ENCODE results near the gene MYOM1. TPM values are rescaled to one million over a fixed set of nuclear protein-coding genes. Genes with fewer than 3 reads are reported as not detected.

Gene MYOM1
- total RNA-seq, 1 donor from 2014 or later, result 1.4 TPM

DNA sequence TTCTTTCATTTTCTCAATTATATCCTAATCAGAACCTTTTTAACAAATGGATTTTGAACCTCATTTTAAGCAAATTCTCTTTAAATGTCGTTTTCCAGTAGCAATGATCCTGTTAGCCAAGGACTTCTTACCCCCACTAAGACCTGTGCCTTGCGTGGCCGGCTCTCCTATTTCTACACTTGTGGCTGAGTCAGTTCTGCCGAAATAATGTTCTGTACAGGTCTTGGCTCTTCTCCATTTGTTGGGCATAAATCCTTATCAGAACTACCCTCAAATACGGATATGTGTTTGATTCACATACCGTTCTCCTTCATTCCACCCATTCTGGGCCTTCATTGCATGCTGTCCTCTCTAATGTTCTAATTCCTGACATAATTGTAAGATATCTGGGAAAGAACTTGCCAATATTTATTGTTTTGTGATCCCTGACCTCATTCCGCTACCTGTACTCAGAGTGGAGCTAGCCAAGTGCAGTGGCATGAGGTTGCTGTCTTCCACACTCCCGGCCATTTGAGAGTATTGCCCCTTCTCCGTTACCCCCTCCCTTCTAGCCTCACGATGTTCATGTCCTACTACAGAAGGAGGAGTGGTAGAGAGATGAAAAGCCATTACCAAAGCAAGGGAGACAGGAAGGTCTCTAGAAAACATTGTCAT lies 78.7 kb downstream of the MYOM1 start:
- no peaks in the 10 kb centered on the region for H3K4me1 Mint-ChIP-seq (ENCODE audit: low read depth)
- no peak overlapping the region for H3K4me3 Mint-ChIP-seq
- H3K27me3 Mint-ChIP-seq (ENCODE audit: insufficient read depth), result peaks cover 17% of the 10 kb centered on the region
- intact Hi-C loops (cut with micrococcal nuclease), result no loop called here
- peaks cover 8% of the 10 kb centered on the region for H3K9me3 Mint-ChIP-seq
- H3K36me3 Mint-ChIP-seq (ENCODE audit: low read depth), result peaks cover 3% of the 10 kb centered on the region
- DNase-seq (ENCODE audit: low spot score), result no peak
- no peak overlapping the region for H3K27ac Mint-ChIP-seq

DNA sequence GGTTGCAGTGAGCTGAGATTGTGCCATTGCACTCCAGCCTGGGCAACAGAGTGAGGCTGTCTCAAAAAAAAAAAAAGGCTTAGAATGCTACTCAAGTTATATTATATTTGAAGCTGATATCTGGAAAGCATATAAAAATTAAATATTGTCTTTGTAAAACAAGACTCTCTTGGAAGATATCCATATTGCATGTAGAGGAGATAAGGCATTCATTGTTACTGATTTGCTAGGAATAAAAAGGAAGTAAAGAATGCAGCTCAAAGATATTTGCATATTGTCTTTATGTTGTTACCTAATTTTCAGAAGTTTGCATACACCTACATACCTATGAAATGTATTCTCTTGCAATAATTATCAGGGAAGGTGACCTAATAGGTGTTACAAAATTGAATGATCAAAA lies 79.4 kb downstream of the MYOM1 start:
- DNase-seq (ENCODE audit: low spot score), result no peak
- Mint-ChIP-seq H3K27ac (no peak overlapping the region), H3K36me3 (ENCODE audit: low read depth) (peaks cover 3% of the 10 kb centered on the region), H3K4me3 (no peak overlapping the region), H3K27me3 (ENCODE audit: insufficient read depth) (peaks cover 12% of the 10 kb centered on the region), H3K4me1 (ENCODE audit: low read depth) (no peaks in the 10 kb centered on the region), H3K9me3 (peaks cover 8% of the 10 kb centered on the region)
- intact Hi-C loops (cut with micrococcal nuclease), result no loop called here

DNA sequence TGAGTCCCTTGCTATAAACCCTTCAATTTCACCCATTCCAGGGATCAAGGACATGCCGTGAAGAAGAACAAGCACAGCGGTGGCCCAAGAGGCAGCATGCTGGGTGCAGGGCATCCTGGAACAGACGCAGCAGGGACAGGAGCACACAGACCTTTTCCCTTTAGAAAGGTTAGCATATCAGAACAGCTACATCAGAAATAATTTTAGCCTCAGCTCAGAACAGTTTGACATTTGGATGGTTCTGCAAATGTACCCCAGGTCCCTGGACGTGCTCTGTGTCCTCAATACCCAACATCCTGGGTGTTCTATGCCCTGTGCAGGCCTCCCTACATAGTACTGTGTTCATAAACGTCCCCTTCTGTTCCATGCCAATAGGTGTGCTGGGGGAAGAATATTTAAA lies 80.4 kb downstream of the MYOM1 start:
- Mint-ChIP-seq H3K27ac (no peak overlapping the region), H3K27me3 (ENCODE audit: insufficient read depth) (peaks cover 12% of the 10 kb centered on the region), H3K4me1 (ENCODE audit: low read depth) (no peaks in the 10 kb centered on the region), H3K36me3 (ENCODE audit: low read depth) (peaks cover 3% of the 10 kb centered on the region), H3K9me3 (peaks cover 8% of the 10 kb centered on the region), H3K4me3 (no peak overlapping the region)
- intact Hi-C loops (cut with micrococcal nuclease), result no loop called here
- DNase-seq (ENCODE audit: low spot score), result no peak

DNA sequence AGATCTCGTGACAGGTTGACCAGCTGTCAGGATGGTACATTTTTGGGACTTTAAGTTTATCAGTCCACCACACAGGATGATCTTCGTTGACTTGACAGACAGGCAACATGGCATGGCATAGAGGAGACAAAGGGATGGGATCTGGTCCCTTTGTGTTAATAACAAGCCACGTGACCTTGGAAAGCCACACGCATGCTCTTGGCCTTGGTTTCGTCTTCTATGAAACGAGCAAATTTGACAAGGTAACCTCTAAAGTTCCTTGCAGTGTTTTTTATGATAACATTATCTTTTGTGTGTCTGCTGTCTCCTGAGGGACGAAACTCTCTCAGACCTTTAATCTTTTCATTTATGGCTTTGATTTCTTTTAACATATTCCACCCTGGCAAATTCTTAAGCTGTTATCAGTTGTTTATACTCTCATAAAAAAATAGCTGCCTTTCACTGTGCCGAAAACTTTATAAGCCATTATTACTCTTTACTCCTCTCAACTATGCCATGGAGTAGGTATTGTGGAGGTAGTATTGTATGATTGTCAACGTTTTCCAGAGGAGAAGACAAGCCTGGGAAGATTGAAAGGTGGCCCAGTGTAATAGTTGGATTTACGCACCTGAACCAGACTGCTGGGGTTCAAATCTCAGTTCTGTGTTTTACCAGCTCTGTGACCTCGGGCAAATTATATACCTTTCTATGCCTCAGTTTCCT lies 81.3 kb downstream of the MYOM1 start:
- intact Hi-C loops (cut with micrococcal nuclease), result no loop called here
- no peak overlapping the region for H3K27ac Mint-ChIP-seq
- DNase-seq (ENCODE audit: low spot score), result no peak
- H3K4me1 Mint-ChIP-seq (ENCODE audit: low read depth), result no peaks in the 10 kb centered on the region
- no peak overlapping the region for H3K4me3 Mint-ChIP-seq
- peaks cover 12% of the 10 kb centered on the region for H3K27me3 Mint-ChIP-seq (ENCODE audit: insufficient read depth)
- H3K9me3 Mint-ChIP-seq, result peaks cover 8% of the 10 kb centered on the region
- peaks cover 3% of the 10 kb centered on the region for H3K36me3 Mint-ChIP-seq (ENCODE audit: low read depth)

DNA sequence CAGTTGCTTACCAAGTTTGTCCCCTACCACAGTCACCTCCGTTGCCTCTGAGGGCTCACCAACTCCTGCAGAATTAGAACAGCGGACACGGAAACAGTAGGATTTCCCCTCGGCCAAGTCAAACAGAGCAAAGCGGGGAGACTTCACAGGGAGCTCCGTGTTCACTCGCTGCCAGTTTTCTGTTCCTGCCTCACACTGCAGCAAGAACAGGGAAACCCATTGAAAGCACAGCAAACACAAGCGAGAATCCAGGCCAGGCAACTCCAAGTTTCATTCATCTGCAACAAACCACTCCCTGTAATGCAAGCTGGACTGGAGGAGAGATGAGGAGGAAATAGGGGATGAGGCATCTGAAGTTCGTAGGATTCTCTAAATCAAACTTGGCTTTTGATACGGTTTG lies 84.2 kb downstream of the MYOM1 start:
- Mint-ChIP-seq H3K4me1 (ENCODE audit: low read depth) (no peaks in the 10 kb centered on the region), H3K36me3 (ENCODE audit: low read depth) (no peaks in the 10 kb centered on the region), H3K4me3 (no peak overlapping the region), H3K27ac (no peak overlapping the region), H3K27me3 (ENCODE audit: insufficient read depth) (peaks cover 5% of the 10 kb centered on the region), H3K9me3 (no peaks in the 10 kb centered on the region)
- intact Hi-C loops (cut with micrococcal nuclease), result no loop called here
- no peak for DNase-seq (ENCODE audit: low spot score)

DNA sequence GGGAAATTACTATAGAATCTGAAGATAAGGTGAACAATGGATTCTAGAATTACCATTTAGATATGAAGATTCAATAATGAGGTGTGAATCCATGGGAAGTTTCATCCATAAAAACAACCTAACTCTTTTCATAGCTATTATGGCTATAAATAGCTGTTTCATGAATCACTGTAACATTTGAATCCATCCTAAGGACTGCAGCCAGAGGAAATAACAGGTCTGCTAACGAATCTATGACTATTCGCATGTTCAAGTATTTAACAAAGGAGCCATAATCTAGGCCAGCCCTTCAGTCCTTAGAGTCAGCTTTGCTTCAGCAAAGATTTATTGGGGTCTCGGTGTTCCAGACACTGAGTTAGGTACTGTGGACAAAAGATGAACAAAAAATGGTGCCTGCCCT lies 87.1 kb downstream of the MYOM1 start:
- peaks cover 2% of the 10 kb centered on the region for H3K36me3 Mint-ChIP-seq (ENCODE audit: low read depth)
- H3K9me3 Mint-ChIP-seq, result no peaks in the 10 kb centered on the region
- intact Hi-C loops (cut with micrococcal nuclease), result no loop called here
- H3K4me3 Mint-ChIP-seq, result no peak overlapping the region
- H3K4me1 Mint-ChIP-seq (ENCODE audit: low read depth), result peaks cover 10% of the 10 kb centered on the region
- peaks cover 3% of the 10 kb centered on the region for H3K27me3 Mint-ChIP-seq (ENCODE audit: insufficient read depth)
- DNase-seq (ENCODE audit: low spot score), result no peak
- H3K27ac Mint-ChIP-seq, result no peak overlapping the region

DNA sequence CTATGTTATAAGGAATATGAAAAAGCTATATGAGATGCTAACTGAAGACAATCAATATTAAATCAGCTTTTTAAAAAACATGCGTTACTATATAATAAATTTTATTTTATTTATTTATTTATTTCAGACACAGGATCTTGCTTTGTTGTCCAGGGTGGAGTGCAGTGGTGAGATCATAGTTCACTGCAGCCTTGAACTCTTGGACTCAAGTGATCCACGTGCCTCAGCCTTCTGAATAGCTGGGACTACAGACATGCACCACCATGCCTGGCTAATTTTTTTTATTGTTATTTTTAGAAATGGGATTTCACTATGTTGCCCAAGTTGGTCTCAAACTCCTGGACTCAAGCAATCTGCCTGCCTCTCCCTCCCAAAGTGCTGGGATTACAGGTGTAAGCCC lies 89.4 kb downstream of the MYOM1 start:
- Mint-ChIP-seq H3K4me1 (ENCODE audit: low read depth) (peaks cover 10% of the 10 kb centered on the region), H3K27me3 (ENCODE audit: insufficient read depth) (peaks cover 3% of the 10 kb centered on the region), H3K4me3 (no peak overlapping the region), H3K36me3 (ENCODE audit: low read depth) (peaks cover 4% of the 10 kb centered on the region), H3K27ac (no peak overlapping the region), H3K9me3 (no peaks in the 10 kb centered on the region)
- DNase-seq (ENCODE audit: low spot score), result no peak
- intact Hi-C loops (cut with micrococcal nuclease), result no loop called here

DNA sequence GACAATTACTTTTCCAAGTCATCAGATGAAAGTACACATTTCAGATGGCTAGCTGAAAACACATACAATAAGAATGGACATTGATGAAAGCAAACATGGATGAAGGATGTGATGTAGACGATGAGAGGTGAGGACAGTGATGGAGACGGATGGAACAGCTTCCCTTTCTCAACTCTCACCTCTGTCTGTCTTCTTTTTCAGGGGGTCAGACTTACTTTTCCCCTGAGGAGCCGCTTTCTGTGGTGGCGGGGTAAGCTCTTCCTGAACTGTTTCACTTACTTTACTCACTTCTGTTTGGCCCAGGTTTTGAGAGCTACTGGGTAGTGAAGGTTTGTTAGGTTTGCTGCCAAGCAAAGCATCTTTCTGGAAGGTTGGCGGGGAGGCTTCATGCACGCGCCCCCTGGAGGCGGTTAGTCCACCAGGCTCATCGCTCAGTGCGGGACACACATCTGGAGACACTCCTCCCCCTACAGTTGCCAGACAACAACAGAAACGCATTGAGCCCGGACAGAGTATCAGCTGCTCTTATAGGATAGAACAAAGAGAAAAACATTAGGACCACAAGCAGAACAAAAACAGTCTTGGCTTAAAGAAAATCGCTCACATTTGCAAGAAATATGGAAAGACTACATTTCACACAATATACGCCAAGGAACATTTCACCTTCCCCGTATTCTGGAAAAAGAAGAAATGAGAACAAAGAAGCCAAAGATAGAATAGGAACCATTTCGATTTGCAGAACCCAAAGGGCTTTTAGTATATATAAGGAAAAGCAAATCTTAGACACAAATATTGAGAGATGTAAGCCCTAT lies 90.5 kb downstream of the MYOM1 start:
- no peaks in the 10 kb centered on the region for H3K9me3 Mint-ChIP-seq
- H3K4me1 Mint-ChIP-seq (ENCODE audit: low read depth), result peaks cover 10% of the 10 kb centered on the region
- no peak overlapping the region for H3K4me3 Mint-ChIP-seq
- intact Hi-C loops (cut with micrococcal nuclease), result loop anchor here (1.0 to 2.0 kb wide), 7 partner anchors 20 to 197 kb away; partner anchors contain the start of genes LPIN2 and MYL12A
- peaks cover 4% of the 10 kb centered on the region for H3K36me3 Mint-ChIP-seq (ENCODE audit: low read depth)
- H3K27me3 Mint-ChIP-seq (ENCODE audit: insufficient read depth), result peaks cover 3% of the 10 kb centered on the region
- H3K27ac Mint-ChIP-seq, result peak overlapping the region; percentile 27
- DNase-seq (ENCODE audit: low spot score), result peak; percentile 70

DNA sequence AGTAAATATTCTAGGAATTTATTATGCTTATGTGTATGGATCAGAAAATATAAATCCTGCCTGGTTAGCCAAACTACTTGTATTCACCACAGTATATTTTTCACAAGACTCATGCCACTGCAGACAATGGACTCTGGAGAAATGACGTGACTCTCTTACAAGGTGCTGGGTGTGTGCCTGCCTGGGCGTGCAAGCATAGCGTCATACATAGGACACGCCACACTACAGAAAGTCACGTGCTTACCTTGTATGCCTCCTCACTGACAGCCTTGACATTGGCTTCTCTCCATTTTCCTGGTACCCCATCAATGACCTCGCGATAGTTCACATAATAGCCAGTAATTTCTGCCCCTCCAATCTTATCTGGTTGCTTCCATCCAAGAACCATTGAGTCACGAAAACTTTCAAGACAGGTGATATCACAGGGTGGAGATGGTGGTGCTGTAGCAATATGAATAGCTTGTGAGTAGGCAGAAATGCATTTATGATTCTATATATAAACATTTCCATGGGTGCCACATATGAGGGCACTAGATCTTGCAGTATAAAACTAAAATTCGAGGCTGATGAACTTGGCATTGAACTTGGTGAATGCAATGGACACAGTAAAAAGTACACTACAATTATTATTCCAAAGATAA lies 93.2 kb downstream of the MYOM1 start:
- intact Hi-C loops (cut with micrococcal nuclease), result no loop called here
- peaks cover 10% of the 10 kb centered on the region for H3K4me1 Mint-ChIP-seq (ENCODE audit: low read depth)
- no peak overlapping the region for H3K27ac Mint-ChIP-seq
- peaks cover 3% of the 10 kb centered on the region for H3K27me3 Mint-ChIP-seq (ENCODE audit: insufficient read depth)
- no peak for DNase-seq (ENCODE audit: low spot score)
- H3K9me3 Mint-ChIP-seq, result no peaks in the 10 kb centered on the region
- H3K36me3 Mint-ChIP-seq (ENCODE audit: low read depth), result peaks cover 4% of the 10 kb centered on the region
- H3K4me3 Mint-ChIP-seq, result no peak overlapping the region

DNA sequence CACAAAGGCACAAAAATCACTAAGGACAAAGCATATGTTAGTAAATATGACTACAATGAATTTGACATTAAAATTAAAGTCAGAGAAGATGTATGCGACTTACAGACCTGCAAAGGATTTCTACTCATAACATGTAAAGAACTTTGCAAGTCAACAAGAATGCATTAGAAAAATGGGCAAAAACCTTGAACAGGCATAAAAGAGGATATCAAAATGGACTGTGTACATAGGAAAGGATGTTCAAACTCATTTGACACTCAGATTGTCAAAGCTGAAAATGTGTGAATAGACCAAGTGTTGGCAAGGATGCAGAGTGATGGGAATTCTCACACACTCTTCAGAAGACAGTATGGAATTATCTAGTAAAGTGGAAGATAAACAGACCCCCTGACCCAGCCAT lies 94.9 kb downstream of the MYOM1 start:
- Mint-ChIP-seq H3K4me1 (ENCODE audit: low read depth) (peaks cover 10% of the 10 kb centered on the region), H3K36me3 (ENCODE audit: low read depth) (peaks cover 4% of the 10 kb centered on the region), H3K9me3 (no peaks in the 10 kb centered on the region), H3K27me3 (ENCODE audit: insufficient read depth) (peaks cover 3% of the 10 kb centered on the region), H3K4me3 (no peak overlapping the region), H3K27ac (no peak overlapping the region)
- intact Hi-C loops (cut with micrococcal nuclease), result no loop called here
- no peak for DNase-seq (ENCODE audit: low spot score)

DNA sequence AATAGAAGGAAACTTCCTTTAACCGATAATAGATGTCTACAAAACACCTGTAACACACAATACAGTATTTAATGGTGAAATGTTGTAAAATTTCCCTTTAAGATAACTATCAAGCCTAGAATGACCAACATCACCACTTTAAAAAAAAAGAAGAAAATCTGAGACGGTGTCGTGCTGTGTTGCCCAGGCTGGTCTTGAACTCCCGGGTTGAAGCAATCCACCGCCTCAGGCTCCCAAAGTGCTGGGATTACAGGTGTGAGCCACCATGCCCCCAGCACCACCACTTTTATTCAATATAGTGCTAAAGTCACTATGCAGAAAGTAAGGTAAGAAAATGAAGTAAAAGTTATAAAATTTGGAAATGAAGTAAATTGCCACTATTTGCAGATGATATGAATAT lies 96.9 kb downstream of the MYOM1 start:
- DNase-seq (ENCODE audit: low spot score), result no peak
- intact Hi-C loops (cut with micrococcal nuclease), result loop anchor here (1.0 kb wide), 1 partner anchor 117 kb away; no protein-coding TSS in a partner anchor
- Mint-ChIP-seq H3K36me3 (ENCODE audit: low read depth) (peaks cover 2% of the 10 kb centered on the region), H3K27me3 (ENCODE audit: insufficient read depth) (no peaks in the 10 kb centered on the region), H3K27ac (no peak overlapping the region), H3K4me3 (no peak overlapping the region), H3K4me1 (ENCODE audit: low read depth) (no peaks in the 10 kb centered on the region), H3K9me3 (no peaks in the 10 kb centered on the region)

DNA sequence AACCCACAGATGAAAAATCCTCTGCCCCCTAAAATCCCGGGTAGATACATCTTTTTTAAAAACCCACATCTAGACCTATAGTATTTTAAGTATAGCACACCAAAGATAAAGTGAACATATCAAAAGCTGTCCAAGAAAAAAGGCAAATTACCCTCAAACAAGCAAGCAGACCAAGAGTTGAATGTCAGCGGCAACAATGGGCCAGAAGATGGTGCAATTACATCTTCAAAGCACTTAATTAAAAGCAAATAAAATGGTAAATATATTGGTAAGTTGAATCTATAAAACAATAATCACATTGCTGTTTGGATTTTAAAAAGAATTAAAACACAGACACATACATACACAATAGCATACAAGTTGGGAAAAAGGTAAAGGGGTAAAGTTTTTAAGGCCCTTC lies 98.5 kb downstream of the MYOM1 start:
- H3K4me3 Mint-ChIP-seq, result no peak overlapping the region
- H3K27me3 Mint-ChIP-seq (ENCODE audit: insufficient read depth), result no peaks in the 10 kb centered on the region
- H3K9me3 Mint-ChIP-seq, result no peaks in the 10 kb centered on the region
- no peak for DNase-seq (ENCODE audit: low spot score)
- no peak overlapping the region for H3K27ac Mint-ChIP-seq
- intact Hi-C loops (cut with micrococcal nuclease), result no loop called here
- H3K4me1 Mint-ChIP-seq (ENCODE audit: low read depth), result no peaks in the 10 kb centered on the region
- no peaks in the 10 kb centered on the region for H3K36me3 Mint-ChIP-seq (ENCODE audit: low read depth)

DNA sequence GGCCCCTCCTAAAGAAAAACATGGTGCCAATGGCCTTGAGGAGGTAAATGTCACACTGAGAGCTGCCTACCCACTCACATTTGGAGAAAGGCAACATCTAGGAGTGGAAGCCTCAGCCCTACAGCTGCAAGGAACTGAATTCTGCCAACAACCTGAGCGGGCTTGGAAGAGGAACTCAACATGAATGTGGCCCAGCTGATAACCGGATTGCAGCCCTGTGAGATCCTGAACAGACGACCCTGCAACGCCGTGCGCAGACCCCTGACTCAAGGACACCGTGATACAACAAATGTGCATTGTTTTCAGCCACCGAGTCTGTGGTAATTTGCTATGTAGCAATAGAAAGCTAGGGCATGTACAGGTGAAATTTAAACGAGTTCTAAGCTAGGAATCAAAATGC lies 99.4 kb downstream of the MYOM1 start:
- Mint-ChIP-seq H3K4me3 (no peak overlapping the region), H3K9me3 (no peaks in the 10 kb centered on the region), H3K27ac (no peak overlapping the region), H3K36me3 (ENCODE audit: low read depth) (no peaks in the 10 kb centered on the region), H3K4me1 (ENCODE audit: low read depth) (no peaks in the 10 kb centered on the region), H3K27me3 (ENCODE audit: insufficient read depth) (no peaks in the 10 kb centered on the region)
- intact Hi-C loops (cut with micrococcal nuclease), result no loop called here
- DNase-seq (ENCODE audit: low spot score), result no peak

Data from activated T-helper 1 cell treated with anti-CD3 and anti-CD28 coated beads, Interleukin-12 subunit alpha, Interleukin-12 subunit beta, Interleukin-2, Interleukin-4 antibody, amounts not matched to agents 30 ng/mL and 10 ng/mL and 1 ng/mL, durations not matched to agents 14 hours and 24 hours and 36 hours (primary cell).